Panc1 (cell line): ENCODE measurements around the gene GPR6.

Experiments used
- POLR2AphosphoS5 ChIP-seq: IDR thresholded peaks from 2 replicates; pipeline ENCODE4 v1.6.1; 2012; ENCODE audit warnings: mild to moderate bottlenecking, low read depth, low read length, moderate library complexity
- SIN3A ChIP-seq: IDR thresholded peaks from 2 replicates; pipeline ENCODE4 v1.6.1; 2012; ENCODE audit warnings: low read depth, mild to moderate bottlenecking, low read length, moderate library complexity, borderline replicate concordance; ENCODE audit not compliant: insufficient read depth
- TCF7L2 ChIP-seq: IDR thresholded peaks from 2 replicates; pipeline ENCODE4 v1.6.1; 2011; ENCODE audit warnings: mild to moderate bottlenecking, low read depth, low read length, inconsistent platforms
- TF ChIP-seq, protein P1 (sequence below): fragments of 450-650 bp; IDR thresholded peaks from 2 replicates; pipeline ENCODE4 v1.5.1; 2017; ENCODE audit warnings: mild to moderate bottlenecking
- TF ChIP-seq, protein P2 (sequence below), 2 experiments: IDR thresholded peaks; 2 replicates each; pipeline ENCODE4 v1.6.1; 2011 to 2012; ENCODE audit warnings: low read depth in 2 of 2, control low read depth in 1 of 2, low read length in 1 of 2, mild to moderate bottlenecking in 1 of 2, moderate library complexity in 1 of 2; ENCODE audit not compliant: insufficient read depth in 1 of 2

DNA sequence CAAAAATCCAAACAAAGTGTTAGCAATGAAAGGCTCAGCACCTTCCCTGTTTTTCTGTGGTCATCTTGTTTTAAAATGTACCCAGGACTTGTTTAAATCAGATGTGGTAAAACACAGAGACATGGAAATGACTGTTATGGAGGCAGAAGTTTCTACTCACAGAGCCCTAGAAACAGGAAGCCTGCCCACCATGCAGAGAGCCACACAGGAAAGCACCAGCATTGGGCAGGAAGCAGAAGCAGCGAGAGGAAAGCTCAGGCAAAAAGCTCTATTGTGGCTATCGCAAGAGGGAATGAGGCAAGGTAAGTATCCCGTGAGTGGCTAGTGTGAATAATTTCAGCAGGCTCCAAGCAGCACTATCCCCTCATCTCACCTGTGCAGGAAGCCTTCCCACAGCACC is 42.8 kb downstream of the GPR6 start:
- TF ChIP-seq, protein P1, sequence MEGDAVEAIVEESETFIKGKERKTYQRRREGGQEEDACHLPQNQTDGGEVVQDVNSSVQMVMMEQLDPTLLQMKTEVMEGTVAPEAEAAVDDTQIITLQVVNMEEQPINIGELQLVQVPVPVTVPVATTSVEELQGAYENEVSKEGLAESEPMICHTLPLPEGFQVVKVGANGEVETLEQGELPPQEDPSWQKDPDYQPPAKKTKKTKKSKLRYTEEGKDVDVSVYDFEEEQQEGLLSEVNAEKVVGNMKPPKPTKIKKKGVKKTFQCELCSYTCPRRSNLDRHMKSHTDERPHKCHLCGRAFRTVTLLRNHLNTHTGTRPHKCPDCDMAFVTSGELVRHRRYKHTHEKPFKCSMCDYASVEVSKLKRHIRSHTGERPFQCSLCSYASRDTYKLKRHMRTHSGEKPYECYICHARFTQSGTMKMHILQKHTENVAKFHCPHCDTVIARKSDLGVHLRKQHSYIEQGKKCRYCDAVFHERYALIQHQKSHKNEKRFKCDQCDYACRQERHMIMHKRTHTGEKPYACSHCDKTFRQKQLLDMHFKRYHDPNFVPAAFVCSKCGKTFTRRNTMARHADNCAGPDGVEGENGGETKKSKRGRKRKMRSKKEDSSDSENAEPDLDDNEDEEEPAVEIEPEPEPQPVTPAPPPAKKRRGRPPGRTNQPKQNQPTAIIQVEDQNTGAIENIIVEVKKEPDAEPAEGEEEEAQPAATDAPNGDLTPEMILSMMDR = no peak
- TF ChIP-seq POLR2AphosphoS5 (no peak), SIN3A (no peak), TCF7L2 (no peak)
- TF ChIP-seq, protein P2, sequence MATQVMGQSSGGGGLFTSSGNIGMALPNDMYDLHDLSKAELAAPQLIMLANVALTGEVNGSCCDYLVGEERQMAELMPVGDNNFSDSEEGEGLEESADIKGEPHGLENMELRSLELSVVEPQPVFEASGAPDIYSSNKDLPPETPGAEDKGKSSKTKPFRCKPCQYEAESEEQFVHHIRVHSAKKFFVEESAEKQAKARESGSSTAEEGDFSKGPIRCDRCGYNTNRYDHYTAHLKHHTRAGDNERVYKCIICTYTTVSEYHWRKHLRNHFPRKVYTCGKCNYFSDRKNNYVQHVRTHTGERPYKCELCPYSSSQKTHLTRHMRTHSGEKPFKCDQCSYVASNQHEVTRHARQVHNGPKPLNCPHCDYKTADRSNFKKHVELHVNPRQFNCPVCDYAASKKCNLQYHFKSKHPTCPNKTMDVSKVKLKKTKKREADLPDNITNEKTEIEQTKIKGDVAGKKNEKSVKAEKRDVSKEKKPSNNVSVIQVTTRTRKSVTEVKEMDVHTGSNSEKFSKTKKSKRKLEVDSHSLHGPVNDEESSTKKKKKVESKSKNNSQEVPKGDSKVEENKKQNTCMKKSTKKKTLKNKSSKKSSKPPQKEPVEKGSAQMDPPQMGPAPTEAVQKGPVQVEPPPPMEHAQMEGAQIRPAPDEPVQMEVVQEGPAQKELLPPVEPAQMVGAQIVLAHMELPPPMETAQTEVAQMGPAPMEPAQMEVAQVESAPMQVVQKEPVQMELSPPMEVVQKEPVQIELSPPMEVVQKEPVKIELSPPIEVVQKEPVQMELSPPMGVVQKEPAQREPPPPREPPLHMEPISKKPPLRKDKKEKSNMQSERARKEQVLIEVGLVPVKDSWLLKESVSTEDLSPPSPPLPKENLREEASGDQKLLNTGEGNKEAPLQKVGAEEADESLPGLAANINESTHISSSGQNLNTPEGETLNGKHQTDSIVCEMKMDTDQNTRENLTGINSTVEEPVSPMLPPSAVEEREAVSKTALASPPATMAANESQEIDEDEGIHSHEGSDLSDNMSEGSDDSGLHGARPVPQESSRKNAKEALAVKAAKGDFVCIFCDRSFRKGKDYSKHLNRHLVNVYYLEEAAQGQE (IDR thresholded peaks at IDR 0.05; ENCODE audit: insufficient read depth in 1 of 2, low read depth in 2 of 2, low read length in 1 of 2) = no peak
